Activated T-cell treated with anti-CD3 and anti-CD28 coated beads, Interleukin-2, amount 50 U/mL, for 24 hours (primary cell): ENCODE data around the gene SUCO.
"Not testable (repeated sequence)": the region's sequence is repeated elsewhere in the genome, so short reads cannot be mapped to it uniquely, and the experiment has no call there.

ENCODE experiments used
- DNase-seq: peaks from one replicate; pipeline ENCODE4 v3.0.0-alpha.2; 2020
- H3K27ac Mint-ChIP-seq: 2 replicates; pipeline ENCODE4 v1.8.0; 2020; ENCODE audit warnings: mild to moderate bottlenecking, mixed read lengths
- H3K27me3 Mint-ChIP-seq: 2 replicates; pipeline ENCODE4 v1.8.0; 2020; ENCODE audit warnings: mixed read lengths
- H3K36me3 Mint-ChIP-seq: 2 replicates; pipeline ENCODE4 v1.8.0; 2020; ENCODE audit warnings: low read depth, mixed read lengths
- H3K4me1 Mint-ChIP-seq: 2 replicates; pipeline ENCODE4 v1.8.0; 2020; ENCODE audit warnings: low read depth, mixed read lengths
- H3K4me3 Mint-ChIP-seq: 2 replicates; pipeline ENCODE4 v1.8.0; 2020; ENCODE audit warnings: mild to moderate bottlenecking, moderate library complexity, mixed read lengths
- H3K9me3 Mint-ChIP-seq: 2 replicates; pipeline ENCODE4 v1.8.0; 2020; ENCODE audit warnings: mixed read lengths

The SUCO gene

GRCh38 chr1:172600615-172601014 lies 67.7 kb downstream of the SUCO start:
- Mint-ChIP-seq H3K36me3 (peaks cover 77% of the 10 kb centered on the region), H3K9me3 (no peaks in the 10 kb centered on the region), H3K27ac (no peak overlapping the region), H3K4me3 (no peak overlapping the region), H3K27me3 (no peaks in the 10 kb centered on the region), H3K4me1 (peaks cover 12% of the 10 kb centered on the region)
- DNase-seq = no peak

- peak overlapping the region; percentile 23 for H3K27ac Mint-ChIP-seq
- DNase-seq = no peak
- no peak overlapping the region for H3K4me3 Mint-ChIP-seq
- no peaks in the 10 kb centered on the region for H3K27me3 Mint-ChIP-seq
- H3K9me3 Mint-ChIP-seq = no peaks in the 10 kb centered on the region
- H3K36me3 Mint-ChIP-seq = peaks cover 72% of the 10 kb centered on the region
- peaks cover 7% of the 10 kb centered on the region for H3K4me1 Mint-ChIP-seq
Observed at GRCh38 chr1:172601046-172601630, 68.2 kb downstream of the SUCO start.

- Mint-ChIP-seq H3K36me3 (peaks cover 61% of the 10 kb centered on the region), H3K4me3 (no peak overlapping the region), H3K4me1 (peaks cover 9% of the 10 kb centered on the region), H3K27me3 (no peaks in the 10 kb centered on the region), H3K9me3 (no peaks in the 10 kb centered on the region), H3K27ac (no peak overlapping the region)
- no peak for DNase-seq
Observed at GRCh38 chr1:172602706-172603105, 69.8 kb downstream of the SUCO start.

DNA sequence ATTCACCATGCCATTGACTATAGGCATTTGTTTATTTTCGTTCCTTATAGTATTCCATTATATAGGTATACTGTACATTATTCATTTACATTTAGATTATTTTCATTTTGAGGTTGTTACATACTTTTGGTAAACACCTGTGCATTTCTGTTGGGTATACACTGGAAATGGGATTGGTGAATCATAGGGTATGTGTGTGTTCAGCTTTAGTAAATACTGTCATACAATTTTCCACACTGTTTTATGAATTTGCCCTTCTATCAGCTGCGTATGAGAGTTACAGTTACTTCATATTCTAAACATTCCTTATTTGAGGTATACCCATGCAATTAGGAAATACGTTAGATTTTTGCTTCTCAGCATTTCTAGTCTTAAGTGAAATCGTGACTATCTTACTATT lies 70.9 kb downstream of the SUCO start:
- H3K4me3 Mint-ChIP-seq = no peak overlapping the region
- H3K36me3 Mint-ChIP-seq = peaks cover 59% of the 10 kb centered on the region
- DNase-seq = no peak
- no peaks in the 10 kb centered on the region for H3K9me3 Mint-ChIP-seq
- H3K4me1 Mint-ChIP-seq = peaks cover 9% of the 10 kb centered on the region
- no peaks in the 10 kb centered on the region for H3K27me3 Mint-ChIP-seq
- H3K27ac Mint-ChIP-seq = no peak overlapping the region

DNA sequence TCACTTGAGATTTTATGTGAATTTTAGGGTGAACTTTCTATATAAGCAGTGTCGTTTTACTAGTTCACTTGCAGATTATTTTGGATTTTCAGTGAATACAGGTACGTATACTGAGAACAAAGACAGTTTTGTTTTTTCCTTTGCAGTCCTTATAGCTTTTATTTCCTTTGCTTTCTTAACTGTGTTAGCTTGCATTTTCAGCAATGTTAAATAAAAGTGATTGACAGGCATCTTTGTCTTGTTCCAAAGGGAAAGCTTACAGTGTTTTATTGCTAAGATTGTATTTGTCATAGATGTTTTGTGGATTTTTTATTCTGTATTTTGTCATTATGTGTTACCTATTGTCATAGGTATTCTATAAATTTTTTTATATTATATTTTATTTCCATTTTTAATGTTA lies 72.7 kb downstream of the SUCO start:
- H3K27ac Mint-ChIP-seq = no peak overlapping the region

GRCh38 chr1:172607145-172607544 lies 74.2 kb downstream of the SUCO start:
- Mint-ChIP-seq H3K27ac (no peak overlapping the region), H3K27me3 (no peaks in the 10 kb centered on the region), H3K36me3 (peaks cover 71% of the 10 kb centered on the region), H3K4me1 (peaks cover 18% of the 10 kb centered on the region), H3K9me3 (no peaks in the 10 kb centered on the region), H3K4me3 (no peak overlapping the region)
- DNase-seq = no peak

More for the DNA sequence above, 72.7 kb downstream of the SUCO start:
- H3K27me3 Mint-ChIP-seq = no peaks in the 10 kb centered on the region
- no peak overlapping the region for H3K4me3 Mint-ChIP-seq
- DNase-seq = no peak
- peaks cover 70% of the 10 kb centered on the region for H3K36me3 Mint-ChIP-seq
- H3K9me3 Mint-ChIP-seq = no peaks in the 10 kb centered on the region
- H3K4me1 Mint-ChIP-seq = peaks cover 18% of the 10 kb centered on the region

DNA sequence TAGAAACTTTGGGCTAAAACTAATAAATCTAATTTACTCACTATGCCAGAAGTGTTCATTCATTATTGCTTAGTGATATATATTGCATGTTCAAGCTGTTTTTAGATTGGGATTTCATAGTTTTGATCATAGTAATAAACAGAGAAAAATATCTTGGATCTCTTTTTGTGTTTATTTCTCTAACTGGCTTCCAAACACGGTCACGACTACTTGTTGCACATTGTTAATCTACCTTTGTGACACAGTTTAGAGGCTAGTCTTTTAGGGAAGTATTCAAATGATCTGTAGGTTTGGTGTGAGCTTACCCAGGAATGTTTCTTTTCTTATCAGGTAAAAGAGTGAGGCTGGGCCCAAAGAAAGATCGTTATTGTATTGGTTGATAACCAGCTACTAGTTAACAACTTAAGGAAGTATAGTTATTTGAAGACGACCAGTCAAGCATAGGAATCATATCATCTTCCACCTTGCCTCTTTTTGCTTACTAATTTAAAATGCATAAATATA lies 75.2 kb downstream of the SUCO start:
- Mint-ChIP-seq H3K4me3 (no peak overlapping the region), H3K27me3 (no peaks in the 10 kb centered on the region), H3K36me3 (peaks cover 66% of the 10 kb centered on the region), H3K9me3 (no peaks in the 10 kb centered on the region), H3K4me1 (peaks cover 18% of the 10 kb centered on the region), H3K27ac (no peak overlapping the region)
- no peak for DNase-seq

- Mint-ChIP-seq H3K27me3 (no peaks in the 10 kb centered on the region), H3K4me3 (no peak overlapping the region), H3K9me3 (no peaks in the 10 kb centered on the region), H3K36me3 (peaks cover 54% of the 10 kb centered on the region), H3K4me1 (peaks cover 12% of the 10 kb centered on the region), H3K27ac (no peak overlapping the region)
- no peak for DNase-seq
Observed at GRCh38 chr1:172609528-172609927, 76.6 kb downstream of the SUCO start.

GRCh38 chr1:172612478-172612877 lies 79.5 kb downstream of the SUCO start:
- H3K4me3 Mint-ChIP-seq = no peak overlapping the region
- H3K4me1 Mint-ChIP-seq = peaks cover 9% of the 10 kb centered on the region
- peaks cover 20% of the 10 kb centered on the region for H3K9me3 Mint-ChIP-seq
- H3K27me3 Mint-ChIP-seq = no peaks in the 10 kb centered on the region
- H3K36me3 Mint-ChIP-seq = peaks cover 52% of the 10 kb centered on the region
- no peak overlapping the region for H3K27ac Mint-ChIP-seq
- DNase-seq = no peak

DNA sequence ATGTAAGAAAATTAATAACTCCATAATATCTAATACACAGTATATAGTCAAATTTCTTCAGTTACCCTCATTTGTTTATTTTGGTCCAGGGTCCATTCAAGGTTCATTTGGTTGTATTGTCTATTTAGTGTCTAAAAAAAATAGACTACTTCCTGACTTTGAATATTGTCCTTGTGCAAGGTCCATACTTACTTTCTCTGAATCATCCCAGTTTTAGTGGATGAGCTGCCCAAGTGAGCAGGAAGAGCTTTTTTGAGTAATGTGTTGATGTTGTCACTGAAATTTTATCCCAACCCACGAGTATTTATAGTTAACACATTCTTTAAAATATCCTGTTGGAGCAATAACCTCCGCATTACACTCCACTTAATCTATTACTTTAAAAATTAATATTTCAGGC lies 80.3 kb downstream of the SUCO start:
- Mint-ChIP-seq H3K27ac (no peak overlapping the region), H3K36me3 (peaks cover 53% of the 10 kb centered on the region), H3K27me3 (no peaks in the 10 kb centered on the region), H3K9me3 (peaks cover 26% of the 10 kb centered on the region), H3K4me1 (peaks cover 9% of the 10 kb centered on the region), H3K4me3 (no peak overlapping the region)
- DNase-seq = no peak

DNA sequence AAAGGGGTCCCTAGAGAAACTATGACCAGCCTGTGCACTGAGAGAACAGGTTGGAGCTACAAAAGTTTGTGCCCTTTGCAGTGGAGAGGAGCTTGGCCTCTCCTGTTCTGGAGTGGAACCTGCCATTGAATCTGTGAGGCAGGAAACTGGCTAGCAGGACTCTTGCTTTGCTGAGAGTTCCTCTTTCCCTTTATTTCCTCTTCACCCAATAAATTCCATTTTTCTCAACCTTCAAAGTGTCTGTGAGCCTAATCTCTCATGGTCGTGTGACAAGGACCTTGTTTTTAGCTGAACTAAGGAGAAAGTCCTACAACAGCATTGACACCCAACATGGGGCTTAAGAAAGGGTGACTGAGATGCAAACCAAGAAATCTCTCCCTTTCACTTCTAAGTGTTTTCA lies 83.2 kb downstream of the SUCO start:
- Mint-ChIP-seq H3K27ac (no peak overlapping the region), H3K36me3 (peaks cover 30% of the 10 kb centered on the region), H3K9me3 (peaks cover 46% of the 10 kb centered on the region), H3K27me3 (no peaks in the 10 kb centered on the region), H3K4me3 (no peak overlapping the region), H3K4me1 (no peaks in the 10 kb centered on the region)
- DNase-seq = no peak

DNA sequence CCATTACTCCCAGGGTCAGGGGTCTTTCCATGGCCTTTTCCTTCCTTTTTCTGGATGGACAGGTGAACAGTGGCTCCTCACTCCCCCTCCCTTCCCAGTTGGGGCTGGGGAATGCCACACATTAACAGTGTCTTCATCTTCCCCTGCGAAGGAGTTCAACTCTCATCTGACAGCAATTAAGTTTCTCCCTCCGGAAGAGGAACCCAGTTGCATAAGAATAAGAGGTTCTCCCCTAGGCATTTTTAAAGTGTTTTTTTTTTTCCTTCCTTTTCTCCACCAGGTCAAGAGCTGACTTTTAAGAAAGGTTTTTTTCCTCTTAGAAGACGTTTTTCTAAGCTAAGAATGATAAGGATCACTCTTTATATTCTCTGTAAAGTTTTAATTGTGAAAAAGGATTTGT lies 83.7 kb downstream of the SUCO start:
- peaks cover 28% of the 10 kb centered on the region for H3K36me3 Mint-ChIP-seq
- H3K4me3 Mint-ChIP-seq = no peak overlapping the region
- no peaks in the 10 kb centered on the region for H3K27me3 Mint-ChIP-seq
- H3K4me1 Mint-ChIP-seq = no peaks in the 10 kb centered on the region
- no peak for DNase-seq
- peaks cover 49% of the 10 kb centered on the region for H3K9me3 Mint-ChIP-seq
- H3K27ac Mint-ChIP-seq = no peak overlapping the region

GRCh38 chr1:172620603-172621002 lies 87.7 kb downstream of the SUCO start:
- H3K9me3 Mint-ChIP-seq = peaks cover 46% of the 10 kb centered on the region
- H3K27me3 Mint-ChIP-seq, H3K4me1 Mint-ChIP-seq, DNase-seq, H3K27ac Mint-ChIP-seq, H3K4me3 Mint-ChIP-seq: not testable (repeated sequence)
- H3K36me3 Mint-ChIP-seq = peaks cover 21% of the 10 kb centered on the region

DNA sequence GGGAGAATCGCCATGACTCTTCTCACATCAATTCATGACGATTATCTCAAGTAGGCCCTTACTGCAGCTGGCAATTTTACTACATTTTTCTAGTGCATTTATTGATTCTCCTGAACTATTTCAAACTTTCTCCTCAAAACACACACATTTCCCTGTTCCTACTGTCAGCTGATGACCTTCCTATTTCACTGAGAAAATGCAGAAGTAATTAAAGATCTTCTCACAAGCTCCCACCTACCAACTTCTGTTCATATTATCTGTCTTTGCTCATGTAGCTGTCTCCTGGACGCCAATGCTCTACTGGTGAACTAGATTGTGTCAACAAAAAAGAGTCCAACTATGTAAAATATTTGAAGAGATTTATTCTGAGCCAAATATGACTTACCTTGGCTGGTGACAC lies 89.6 kb downstream of the SUCO start:
- Mint-ChIP-seq H3K4me1 (peaks cover 7% of the 10 kb centered on the region), H3K27me3 (peaks cover 8% of the 10 kb centered on the region), H3K36me3 (peaks cover 10% of the 10 kb centered on the region), H3K9me3 (peaks cover 29% of the 10 kb centered on the region), H3K4me3 (no peak overlapping the region), H3K27ac (no peak overlapping the region)
- no peak for DNase-seq

DNA sequence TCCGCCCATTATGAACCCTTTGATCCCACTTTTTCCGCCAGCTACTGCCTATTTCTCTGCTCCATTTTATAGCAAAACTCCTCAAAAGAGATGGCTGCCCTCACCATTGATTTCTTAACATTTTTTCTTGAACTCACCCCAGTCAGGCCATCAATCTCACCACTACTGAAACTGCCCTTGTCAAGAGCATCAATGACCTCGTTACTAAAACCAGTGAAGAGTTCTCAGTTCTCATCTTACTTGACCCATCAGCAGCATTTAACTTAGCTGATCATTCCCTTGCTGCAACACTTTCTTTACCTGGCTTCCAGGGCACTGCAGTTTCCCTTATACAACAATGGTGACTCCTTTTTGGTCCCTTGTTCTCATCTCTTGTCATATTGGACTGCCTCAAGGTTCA lies 90.8 kb downstream of the SUCO start:
- H3K27me3 Mint-ChIP-seq = peaks cover 8% of the 10 kb centered on the region
- no peak overlapping the region for H3K27ac Mint-ChIP-seq
- H3K9me3 Mint-ChIP-seq = peaks cover 20% of the 10 kb centered on the region
- no peak for DNase-seq
- H3K4me3 Mint-ChIP-seq = no peak overlapping the region
- H3K36me3 Mint-ChIP-seq = peaks cover 7% of the 10 kb centered on the region
- peaks cover 18% of the 10 kb centered on the region for H3K4me1 Mint-ChIP-seq

- Mint-ChIP-seq H3K36me3 (no peaks in the 10 kb centered on the region), H3K27ac (no peak overlapping the region), H3K4me3 (no peak overlapping the region), H3K9me3 (no peaks in the 10 kb centered on the region), H3K27me3 (peaks cover 8% of the 10 kb centered on the region), H3K4me1 (peaks cover 44% of the 10 kb centered on the region)
- no peak for DNase-seq
Observed at GRCh38 chr1:172626845-172627244, 93.9 kb downstream of the SUCO start.
